Stimulated activated memory B cell treated with anti-CD40 and anti-IgM and Interleukin-4, amounts not matched to agents 10 μg/mL and 1 μg/mL and 100 μg/mL, for 72 hours (primary cell): ENCODE measurements around the gene TRMU.
A peak's percentile ranks its signal among the peaks of the same experiment; 100 is the strongest.

Experiments
- ATAC-seq: fragments of 150-1000 bp; cut with Tn5 transposase; 2 replicates; pipeline ENCODE4 v1.10.0; 2021
- H3K27ac Mint-ChIP-seq: one replicate; pipeline ENCODE4 v1.8.0; 2022; ENCODE audit warnings: mild to moderate bottlenecking, mixed read lengths
- H3K27me3 Mint-ChIP-seq: one replicate; pipeline ENCODE4 v1.8.0; 2022; ENCODE audit warnings: mixed read lengths
- H3K36me3 Mint-ChIP-seq: one replicate; pipeline ENCODE4 v1.8.0; 2022; ENCODE audit warnings: mixed read lengths
- H3K4me1 Mint-ChIP-seq: one replicate; pipeline ENCODE4 v1.8.0; 2022; ENCODE audit warnings: mixed read lengths
- H3K4me3 Mint-ChIP-seq: one replicate; pipeline ENCODE4 v1.8.0; 2022; ENCODE audit warnings: mild to moderate bottlenecking, moderate library complexity, mixed read lengths
- H3K9me3 Mint-ChIP-seq: one replicate; pipeline ENCODE4 v1.8.0; 2022; ENCODE audit warnings: mixed read lengths

TRMU gene

DNA sequence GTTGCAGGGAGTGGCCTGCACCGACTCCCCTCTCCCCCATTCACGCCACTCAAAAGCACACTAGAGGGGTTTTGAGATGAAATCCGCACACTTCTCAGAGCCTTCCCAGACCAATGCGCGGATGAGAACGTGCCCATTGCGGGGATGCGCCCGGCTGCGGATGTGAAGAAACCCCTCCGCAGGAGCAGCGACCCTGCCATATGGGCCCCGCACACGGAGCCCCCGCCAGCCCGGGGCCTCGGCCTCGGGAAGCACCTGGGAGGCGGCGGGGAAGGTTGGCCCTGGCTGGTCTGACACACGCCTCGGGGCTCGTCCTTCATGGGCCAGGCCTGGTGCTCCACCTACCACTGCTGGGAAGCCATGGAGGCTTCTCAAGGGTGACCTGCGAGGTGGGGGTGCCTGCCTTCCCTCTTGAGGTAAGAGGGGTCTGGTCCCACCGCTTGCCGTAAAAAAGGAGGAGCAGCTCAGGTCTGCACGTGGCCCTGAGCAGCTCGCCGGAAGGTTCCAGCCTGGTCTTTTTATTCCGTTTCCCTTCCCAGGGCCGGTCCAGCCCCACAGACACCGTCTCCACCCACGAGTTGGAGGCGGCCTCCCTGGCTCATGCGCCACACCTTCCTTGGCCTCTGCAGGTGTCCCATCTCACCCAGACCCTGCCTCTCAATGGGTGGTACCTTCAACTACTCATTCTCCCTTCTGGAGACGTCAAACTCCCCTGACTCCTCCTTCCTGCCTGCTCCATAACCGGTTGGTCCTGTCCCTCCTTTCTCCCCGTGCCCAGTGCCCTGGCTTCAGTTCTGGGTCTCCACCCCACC is 39.4 kb downstream of the TRMU start:
- Mint-ChIP-seq H3K27me3 (no peaks in the 10 kb centered on the region), H3K27ac (peak overlapping the region; percentile 16), H3K36me3 (peaks cover 73% of the 10 kb centered on the region), H3K4me1 (peaks cover 7% of the 10 kb centered on the region), H3K9me3 (peaks cover 9% of the 10 kb centered on the region), H3K4me3 (no peak overlapping the region)
- ATAC-seq = no peak

DNA sequence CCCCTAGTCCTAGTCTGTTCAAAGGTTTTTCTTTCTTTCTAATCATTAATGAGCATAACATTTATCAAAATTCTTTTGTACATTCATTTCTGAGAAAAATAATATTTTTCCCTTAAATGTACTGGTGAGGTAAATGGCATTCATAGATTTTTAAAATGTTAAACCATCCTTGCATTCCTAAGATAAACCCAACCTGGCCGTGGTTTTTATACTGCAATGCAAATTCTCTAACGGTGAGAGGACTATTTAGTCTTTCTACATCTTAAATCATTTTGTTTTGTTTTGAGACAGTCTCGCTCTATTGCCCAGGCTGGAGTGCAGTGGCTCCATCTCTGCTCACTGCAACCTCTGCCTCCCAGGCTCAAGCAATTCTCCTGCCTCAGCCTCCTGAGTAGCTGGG is 40.6 kb downstream of the TRMU start:
- ATAC-seq = no peak
- Mint-ChIP-seq H3K9me3 (peaks cover 9% of the 10 kb centered on the region), H3K27me3 (no peaks in the 10 kb centered on the region), H3K36me3 (peaks cover 81% of the 10 kb centered on the region), H3K4me3 (no peak overlapping the region), H3K27ac (no peak overlapping the region), H3K4me1 (peaks cover 7% of the 10 kb centered on the region)

- ATAC-seq = no peak
- H3K27ac Mint-ChIP-seq = no peak overlapping the region
- no peaks in the 10 kb centered on the region for H3K4me1 Mint-ChIP-seq
These were observed 41.5 kb downstream of the TRMU start for GRCh38 chr22:46376908-46377524.

DNA sequence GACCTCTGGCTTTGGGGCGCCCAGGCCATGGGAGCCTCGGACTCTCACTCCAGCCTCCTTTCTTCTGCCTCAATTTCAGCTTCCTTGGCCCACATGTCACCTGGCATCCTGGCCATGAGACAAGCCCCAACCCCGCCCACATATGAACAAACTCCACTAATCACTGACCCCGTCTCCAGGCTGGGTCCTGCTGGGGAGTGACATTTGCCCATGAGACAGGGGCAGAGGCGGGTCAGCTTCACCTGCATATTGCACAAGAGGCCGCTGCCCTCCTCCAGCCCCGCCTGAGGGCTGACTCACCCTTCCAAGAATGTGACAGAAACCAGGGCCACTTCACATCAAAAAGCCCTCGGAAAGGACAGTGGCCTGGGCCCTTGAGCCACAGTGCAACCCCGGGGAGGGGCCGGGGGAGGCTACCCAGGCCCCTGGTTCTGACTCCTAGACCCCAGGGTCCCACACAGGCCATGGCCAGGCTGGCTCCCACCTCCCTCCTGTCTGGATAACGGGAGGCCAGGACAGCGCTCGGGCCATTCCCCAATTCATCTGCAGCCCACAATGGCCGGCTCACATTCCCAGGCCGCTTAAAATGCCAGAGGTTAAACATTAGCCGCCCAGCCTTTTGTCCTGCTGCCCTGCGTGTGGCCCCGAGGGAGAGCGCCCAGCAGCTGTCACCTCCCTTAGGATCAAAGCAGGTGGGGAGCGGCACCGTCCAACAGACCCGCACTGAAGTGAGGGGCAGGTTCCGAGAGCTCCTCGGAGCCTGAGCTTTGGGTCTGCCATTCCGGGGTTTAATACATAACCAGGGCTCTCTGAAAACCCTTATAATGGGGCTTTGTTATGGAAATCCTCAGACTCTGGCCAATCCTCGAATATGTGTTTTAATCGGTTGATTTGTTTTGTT is 42.3 kb downstream of the TRMU start:
- Mint-ChIP-seq H3K9me3 (peaks cover 12% of the 10 kb centered on the region), H3K36me3 (peaks cover 77% of the 10 kb centered on the region), H3K27me3 (no peaks in the 10 kb centered on the region), H3K27ac (no peak overlapping the region), H3K4me1 (no peaks in the 10 kb centered on the region), H3K4me3 (no peak overlapping the region)
- ATAC-seq = no peak

More at GRCh38 chr22:46376908-46377524, 41.5 kb downstream of the TRMU start:
- Mint-ChIP-seq H3K4me3 (no peak overlapping the region), H3K36me3 (peaks cover 79% of the 10 kb centered on the region), H3K27me3 (no peaks in the 10 kb centered on the region), H3K9me3 (peaks cover 9% of the 10 kb centered on the region)

DNA sequence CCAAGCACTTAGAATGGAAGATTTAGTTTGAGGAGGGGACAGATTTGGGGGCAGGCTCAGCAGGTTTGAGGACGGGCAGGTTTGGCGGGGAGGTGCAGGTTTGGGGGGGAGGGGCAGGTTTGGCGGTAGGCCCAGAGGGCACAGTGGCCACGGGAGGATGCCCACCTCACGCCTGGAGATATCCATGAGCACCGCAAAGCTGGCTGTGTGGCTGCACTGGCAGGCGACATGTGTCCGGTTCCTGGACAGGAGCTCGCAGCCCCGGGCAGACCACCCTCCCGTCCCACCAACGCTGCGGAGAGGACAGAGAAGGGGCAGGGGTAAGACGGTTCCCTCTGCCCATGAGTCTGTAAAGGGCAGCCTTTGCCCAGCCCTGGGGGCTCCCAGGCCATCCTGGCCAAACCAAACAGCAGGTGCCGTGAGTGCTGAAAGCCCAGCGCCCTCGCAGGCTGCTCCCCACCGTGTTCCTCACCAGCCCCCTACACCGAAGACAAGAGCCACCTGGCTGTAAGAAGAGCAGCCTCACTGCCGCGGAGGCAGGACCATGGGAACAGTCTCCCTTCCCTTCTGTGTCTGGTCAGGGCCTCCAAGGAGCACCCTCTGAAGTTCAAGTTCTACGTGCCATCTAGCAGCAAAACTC is 43.0 kb downstream of the TRMU start:
- no peak for ATAC-seq
- peaks cover 77% of the 10 kb centered on the region for H3K36me3 Mint-ChIP-seq
- H3K27ac Mint-ChIP-seq = no peak overlapping the region
- H3K9me3 Mint-ChIP-seq = peaks cover 13% of the 10 kb centered on the region
- H3K4me1 Mint-ChIP-seq = no peaks in the 10 kb centered on the region
- H3K27me3 Mint-ChIP-seq = no peaks in the 10 kb centered on the region
- H3K4me3 Mint-ChIP-seq = no peak overlapping the region

DNA sequence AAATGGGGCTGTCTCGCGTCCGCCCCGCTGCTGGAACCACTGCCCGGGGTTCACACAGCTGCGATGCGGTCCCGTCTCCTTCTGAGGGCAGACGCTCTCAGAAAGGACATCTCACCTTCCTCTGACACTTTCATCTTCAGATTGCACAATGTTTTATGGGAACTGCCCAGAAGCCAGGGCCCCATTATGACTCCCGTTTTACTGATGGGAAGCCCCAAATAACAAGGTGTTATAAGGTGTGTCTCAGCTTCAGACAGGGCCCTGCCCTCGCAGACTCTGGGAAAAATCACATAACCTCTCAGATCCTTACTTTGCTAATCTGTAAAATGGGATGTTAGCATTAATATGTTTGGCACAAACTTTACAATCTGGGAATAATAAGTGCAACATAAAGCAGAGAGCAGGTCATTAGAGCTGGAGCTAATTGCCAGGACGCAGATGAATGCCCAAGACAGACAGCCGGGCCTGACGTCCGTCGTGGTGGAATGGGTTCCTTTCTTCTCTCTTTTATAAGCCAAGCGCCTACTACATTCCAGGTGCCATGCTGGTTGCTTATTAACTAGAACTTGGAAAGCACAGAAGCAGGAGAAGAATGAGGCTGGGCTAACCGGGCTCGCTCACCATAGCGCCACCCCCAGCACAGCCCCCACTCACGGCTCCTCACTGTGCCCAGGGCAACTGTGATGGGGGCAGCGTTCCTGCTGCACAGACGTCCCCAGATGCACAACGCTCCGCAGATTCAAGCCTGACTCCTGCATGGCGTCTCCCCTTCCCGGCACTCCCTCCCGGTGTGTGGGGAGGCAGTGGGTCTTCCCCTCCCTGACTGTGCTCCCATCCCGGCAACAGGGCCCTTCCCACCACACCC is 43.8 kb downstream of the TRMU start:
- Mint-ChIP-seq H3K36me3 (peaks cover 77% of the 10 kb centered on the region), H3K27ac (no peak overlapping the region), H3K4me1 (no peaks in the 10 kb centered on the region), H3K9me3 (peaks cover 13% of the 10 kb centered on the region), H3K4me3 (no peak overlapping the region), H3K27me3 (no peaks in the 10 kb centered on the region)
- ATAC-seq = no peak

DNA sequence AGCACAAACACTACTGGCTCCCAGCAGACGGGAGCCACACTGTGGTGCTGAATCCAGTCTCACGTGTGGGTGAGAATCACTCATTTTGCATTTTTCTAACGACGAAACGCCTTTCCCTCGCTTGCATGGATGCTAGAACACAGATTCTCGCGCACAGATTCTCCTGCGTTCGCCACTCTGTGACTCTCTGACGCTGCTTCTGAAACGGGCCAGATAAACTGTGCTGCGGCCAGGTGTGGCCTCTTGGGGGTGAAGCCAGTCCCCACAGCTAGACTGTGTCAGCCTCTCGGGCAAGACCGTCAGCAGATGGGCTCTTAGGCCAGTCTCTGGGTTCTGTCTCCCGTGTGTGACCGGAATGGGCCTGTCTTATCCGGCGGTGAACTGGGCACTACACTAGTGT is 44.6 kb downstream of the TRMU start:
- Mint-ChIP-seq H3K4me3 (no peak overlapping the region), H3K27ac (no peak overlapping the region), H3K9me3 (peaks cover 13% of the 10 kb centered on the region), H3K27me3 (no peaks in the 10 kb centered on the region), H3K36me3 (peaks cover 75% of the 10 kb centered on the region), H3K4me1 (no peaks in the 10 kb centered on the region)
- ATAC-seq = no peak

DNA sequence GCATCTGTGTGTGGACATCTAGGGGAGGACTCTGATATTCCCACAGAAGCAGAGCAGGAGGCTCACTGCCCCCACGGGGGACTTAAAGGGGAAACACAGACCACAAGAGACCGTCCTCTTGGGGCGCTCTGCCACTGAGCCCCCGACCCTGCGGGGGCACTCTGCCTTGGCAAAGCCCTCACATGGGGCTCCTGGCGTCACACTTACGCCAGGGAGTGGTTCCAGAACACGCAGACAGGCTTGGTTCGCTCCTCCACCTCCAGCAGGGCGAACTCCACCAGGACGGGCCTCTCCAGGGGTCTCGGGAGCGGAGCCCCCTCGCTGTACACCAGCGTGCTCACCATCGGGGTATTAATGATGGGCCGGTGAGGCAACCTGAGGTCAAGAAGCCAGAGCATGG is 45.1 kb downstream of the TRMU start:
- Mint-ChIP-seq H3K27me3 (no peaks in the 10 kb centered on the region), H3K27ac (no peak overlapping the region), H3K9me3 (peaks cover 13% of the 10 kb centered on the region), H3K4me1 (no peaks in the 10 kb centered on the region), H3K4me3 (no peak overlapping the region), H3K36me3 (peaks cover 75% of the 10 kb centered on the region)
- ATAC-seq = no peak

- Mint-ChIP-seq H3K36me3 (peaks cover 73% of the 10 kb centered on the region), H3K9me3 (peaks cover 10% of the 10 kb centered on the region), H3K4me3 (no peak overlapping the region), H3K27ac (no peak overlapping the region), H3K27me3 (no peaks in the 10 kb centered on the region), H3K4me1 (no peaks in the 10 kb centered on the region)
- no peak for ATAC-seq
These were observed 45.6 kb downstream of the TRMU start for GRCh38 chr22:46381142-46381541.

- H3K27me3 Mint-ChIP-seq = no peaks in the 10 kb centered on the region
- peaks cover 73% of the 10 kb centered on the region for H3K36me3 Mint-ChIP-seq
- no peak for ATAC-seq
- no peak overlapping the region for H3K4me3 Mint-ChIP-seq
- H3K4me1 Mint-ChIP-seq = no peaks in the 10 kb centered on the region
- H3K9me3 Mint-ChIP-seq = peaks cover 8% of the 10 kb centered on the region
- no peak overlapping the region for H3K27ac Mint-ChIP-seq
These were observed 46.2 kb downstream of the TRMU start for GRCh38 chr22:46381731-46382130.

GRCh38 chr22:46382524-46382923 is 47.0 kb downstream of the TRMU start:
- peaks cover 67% of the 10 kb centered on the region for H3K36me3 Mint-ChIP-seq
- ATAC-seq = no peak
- peaks cover 4% of the 10 kb centered on the region for H3K9me3 Mint-ChIP-seq
- H3K27ac Mint-ChIP-seq = no peak overlapping the region
- H3K27me3 Mint-ChIP-seq = no peaks in the 10 kb centered on the region
- no peaks in the 10 kb centered on the region for H3K4me1 Mint-ChIP-seq
- H3K4me3 Mint-ChIP-seq = no peak overlapping the region

GRCh38 chr22:46386312-46386711 is 50.8 kb downstream of the TRMU start:
- no peaks in the 10 kb centered on the region for H3K27me3 Mint-ChIP-seq
- peaks cover 34% of the 10 kb centered on the region for H3K36me3 Mint-ChIP-seq
- H3K27ac Mint-ChIP-seq = no peak overlapping the region
- no peaks in the 10 kb centered on the region for H3K4me1 Mint-ChIP-seq
- peaks cover 4% of the 10 kb centered on the region for H3K9me3 Mint-ChIP-seq
- H3K4me3 Mint-ChIP-seq = no peak overlapping the region
- ATAC-seq = no peak

DNA sequence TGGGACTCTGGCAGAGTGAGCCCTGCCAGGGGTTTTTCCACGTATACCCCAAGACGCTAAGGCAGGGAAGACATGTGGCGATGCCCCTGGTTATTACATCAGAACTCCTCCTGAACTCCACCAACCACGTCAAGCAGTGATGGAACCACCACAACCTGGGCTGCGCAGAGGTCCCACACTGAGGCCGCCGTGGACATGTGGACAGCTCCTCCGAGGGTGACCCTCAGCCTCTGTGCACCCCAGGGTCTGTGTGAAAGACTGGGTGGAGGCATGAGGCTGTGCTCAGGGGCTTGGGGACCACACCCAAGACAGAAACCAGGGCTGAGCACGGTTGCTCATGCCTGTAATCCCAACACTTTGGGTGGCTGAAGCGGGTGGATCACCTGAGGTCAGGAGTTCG is 52.2 kb downstream of the TRMU start:
- Mint-ChIP-seq H3K27me3 (no peaks in the 10 kb centered on the region), H3K36me3 (peaks cover 39% of the 10 kb centered on the region), H3K27ac (no peak overlapping the region), H3K4me3 (no peak overlapping the region), H3K4me1 (no peaks in the 10 kb centered on the region), H3K9me3 (peaks cover 1% of the 10 kb centered on the region)
- no peak for ATAC-seq

DNA sequence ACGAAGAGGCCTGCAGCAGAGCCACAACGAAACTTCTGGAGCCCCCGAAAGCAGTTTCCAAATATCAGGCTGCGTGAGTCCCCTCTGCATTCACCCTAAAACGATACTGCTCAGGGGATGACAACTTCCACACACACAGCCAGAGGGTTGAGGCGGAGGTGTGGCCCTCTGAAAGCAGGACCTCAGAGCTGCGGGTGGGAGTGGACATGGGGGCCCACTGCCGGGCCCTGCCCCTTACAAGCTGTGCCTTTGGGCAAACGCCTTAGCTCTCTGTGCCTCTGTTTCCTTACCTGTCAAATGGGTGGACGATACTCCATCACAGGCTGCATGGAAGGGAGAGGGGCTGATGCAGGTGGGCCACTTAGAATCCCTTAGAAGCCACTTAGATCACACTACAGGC is 53.1 kb downstream of the TRMU start:
- Mint-ChIP-seq H3K27ac (no peak overlapping the region), H3K27me3 (no peaks in the 10 kb centered on the region)

More for the DNA sequence above, 53.1 kb downstream of the TRMU start:
- Mint-ChIP-seq H3K4me3 (no peak overlapping the region), H3K9me3 (no peaks in the 10 kb centered on the region), H3K36me3 (peaks cover 41% of the 10 kb centered on the region), H3K4me1 (no peaks in the 10 kb centered on the region)
- no peak for ATAC-seq
